ENCODE results near the gene MACF1. TPM values are rescaled to one million over a fixed set of nuclear protein-coding genes. Genes with fewer than 3 reads are reported as not detected.
A peak's percentile ranks its signal among the peaks of the same experiment; 100 is the strongest.

MACF1 gene
- total RNA-seq, 3 donors from 2014 or later, result 279 to 350 (median 325) TPM

- peak overlapping the region; percentile 66 to 86 for H3K27ac ChIP-seq
- H3K36me3 ChIP-seq, result no peaks in the 10 kb centered on the region
- intact Hi-C loops (cut with DNase I; ENCODE audit: low total_unique reads), result loop anchor here (10.0 kb wide), 1 partner anchor 1369 kb away; no protein-coding TSS in a partner anchor
- DNase-seq (ENCODE audit: low spot score in 2 of 2), result no peak
- no peaks in the 10 kb centered on the region for H3K9me3 ChIP-seq
- H3K4me3 ChIP-seq, result no peak overlapping the region
- no peaks in the 10 kb centered on the region for H3K27me3 ChIP-seq
- H3K4me1 ChIP-seq, result peaks cover 0 to 10% of the 10 kb centered on the region in 2 donors
- no peak for TF ChIP-seq CTCF (IDR thresholded peaks at IDR 0.05)
Observed at GRCh38 chr1:39213511-39214002, 9.1 kb downstream of the MACF1 start.

- TF ChIP-seq POLR2A (IDR thresholded peaks at IDR 0.05), result no peak
- no peak for TF ChIP-seq POLR2AphosphoS5 (IDR thresholded peaks at IDR 0.05)
- TF ChIP-seq CTCF (IDR thresholded peaks at IDR 0.05), result no peak
- peak in 1 of 2 donors; percentile 50 for DNase-seq (ENCODE audit: low spot score in 2 of 2)
- Histone ChIP-seq H3K4me3 (peak overlapping the region in 1 of 3 donors; percentile 21), H3K27ac (peak overlapping the region; percentile 66 to 86), H3K4me1 (peaks cover 0 to 10% of the 10 kb centered on the region in 2 donors), H3K36me3 (no peaks in the 10 kb centered on the region), H3K9me3 (no peaks in the 10 kb centered on the region), H3K27me3 (no peaks in the 10 kb centered on the region)
- intact Hi-C loops (cut with DNase I; ENCODE audit: low total_unique reads), result loop anchor here (10.0 kb wide), 1 partner anchor 1369 kb away; no protein-coding TSS in a partner anchor
Observed at GRCh38 chr1:39214021-39214713, 9.7 kb downstream of the MACF1 start.

GRCh38 chr1:39214714-39214997 lies 10.2 kb downstream of the MACF1 start:
- no peak for TF ChIP-seq CTCF (IDR thresholded peaks at IDR 0.05)
- TF ChIP-seq POLR2AphosphoS5 (IDR thresholded peaks at IDR 0.05), result no peak
- no peak for TF ChIP-seq POLR2A (IDR thresholded peaks at IDR 0.05)
- Histone ChIP-seq H3K27ac (peak overlapping the region; percentile 66 to 86), H3K27me3 (no peaks in the 10 kb centered on the region), H3K4me1 (peaks cover 0 to 10% of the 10 kb centered on the region in 2 donors), H3K4me3 (peak overlapping the region in 1 of 3 donors; percentile 21), H3K9me3 (no peaks in the 10 kb centered on the region), H3K36me3 (no peaks in the 10 kb centered on the region)
- no peak for DNase-seq (ENCODE audit: low spot score in 2 of 2)
- intact Hi-C loops (cut with DNase I; ENCODE audit: low total_unique reads), result loop anchor here (10.0 kb wide), 1 partner anchor 1370 kb away; no protein-coding TSS in a partner anchor

GRCh38 chr1:39214998-39215873 lies 10.7 kb downstream of the MACF1 start:
- peak overlapping the region; percentile 66 to 86 for H3K27ac ChIP-seq
- no peak for DNase-seq (ENCODE audit: low spot score in 2 of 2)
- no peaks in the 10 kb centered on the region for H3K9me3 ChIP-seq
- no peak for TF ChIP-seq POLR2AphosphoS5 (IDR thresholded peaks at IDR 0.05)
- TF ChIP-seq POLR2A (IDR thresholded peaks at IDR 0.05), result no peak
- TF ChIP-seq CTCF (IDR thresholded peaks at IDR 0.05), result no peak
- H3K36me3 ChIP-seq, result no peaks in the 10 kb centered on the region
- H3K27me3 ChIP-seq, result no peaks in the 10 kb centered on the region
- peak overlapping the region; percentile 5 to 12 (median 6) for H3K4me3 ChIP-seq
- H3K4me1 ChIP-seq, result peaks cover 0 to 10% of the 10 kb centered on the region in 2 donors
- intact Hi-C loops (cut with DNase I; ENCODE audit: low total_unique reads), result loop anchor here (10.0 kb wide), 1 partner anchor 1370 kb away; no protein-coding TSS in a partner anchor

Measured in breast epithelium (tissue), 4 donors.